ENCODE results near the gene C1orf141.
A peak's percentile ranks its signal among the peaks of the same experiment; 100 is the strongest.
"Not testable (repeated sequence)": the region's sequence is repeated elsewhere in the genome, so short reads cannot be mapped to it uniquely, and the experiment has no call there.

C1orf141 gene

GRCh38 chr1:67134695-67135094 is at the start of gene C1orf141:
TSS of gene C1orf141 (minus strand) at chr1:67134970. CDS start at chr1:67127240, 7,730 bp downstream.
- FAIRE-seq (no peak), DNase-seq (ENCODE audit: insufficient read length, low spot score) (no peak)

GRCh38 chr1:67175530-67176087 is 40.8 kb upstream of the C1orf141 start:
- FAIRE-seq (no peak), DNase-seq (ENCODE audit: insufficient read length, low spot score) (no peak)

GRCh38 chr1:67174716-67175284 is 40.0 kb upstream of the C1orf141 start:
- DNase-seq (ENCODE audit: insufficient read length, low spot score) = no peak
- no peak for FAIRE-seq

- no peak for FAIRE-seq
Measured at GRCh38 chr1:67173988-67174387, 39.2 kb upstream of the C1orf141 start.

GRCh38 chr1:67171978-67172377 is 37.2 kb upstream of the C1orf141 start:
- no peak for FAIRE-seq
- no peak for DNase-seq (ENCODE audit: insufficient read length, low spot score)

More at GRCh38 chr1:67173988-67174387, 39.2 kb upstream of the C1orf141 start:
- DNase-seq (ENCODE audit: insufficient read length, low spot score) = no peak

- FAIRE-seq (no peak), DNase-seq (ENCODE audit: insufficient read length, low spot score) (no peak)
Measured at GRCh38 chr1:67171574-67171955, 36.8 kb upstream of the C1orf141 start.

GRCh38 chr1:67170751-67171573 is 36.2 kb upstream of the C1orf141 start:
- FAIRE-seq (no peak), DNase-seq (ENCODE audit: insufficient read length, low spot score) (no peak)

- no peak for DNase-seq (ENCODE audit: insufficient read length, low spot score)
- no peak for FAIRE-seq
Measured at GRCh38 chr1:67169932-67170331, 35.2 kb upstream of the C1orf141 start.

- FAIRE-seq (no peak), DNase-seq (ENCODE audit: insufficient read length, low spot score) (no peak)
Measured at GRCh38 chr1:67169496-67169895, 34.7 kb upstream of the C1orf141 start.

GRCh38 chr1:67166196-67166595 is 31.4 kb upstream of the C1orf141 start, which contains the start of gene IL23R:
TSS of gene IL23R (plus strand) at chr1:67166454. CDS start at chr1:67168121, 1,667 bp downstream.
- no peak for FAIRE-seq

GRCh38 chr1:67165468-67166041 is 30.8 kb upstream of the C1orf141 start:
- no peak for DNase-seq (ENCODE audit: insufficient read length, low spot score)
- FAIRE-seq = no peak

More at GRCh38 chr1:67166196-67166595, 31.4 kb upstream of the C1orf141 start, which contains the start of gene IL23R:
- DNase-seq (ENCODE audit: insufficient read length, low spot score) = no peak

GRCh38 chr1:67162954-67163353 is 28.2 kb upstream of the C1orf141 start:
- DNase-seq (ENCODE audit: insufficient read length, low spot score) = peak; percentile 2
- no peak for FAIRE-seq

- no peak for FAIRE-seq
- no peak for DNase-seq (ENCODE audit: insufficient read length, low spot score)
Measured at GRCh38 chr1:67159233-67159632, 24.5 kb upstream of the C1orf141 start.

GRCh38 chr1:67158401-67158800 is 23.6 kb upstream of the C1orf141 start:
- FAIRE-seq (no peak), DNase-seq (ENCODE audit: insufficient read length, low spot score) (no peak)

GRCh38 chr1:67150931-67151330 is 16.2 kb upstream of the C1orf141 start:
- DNase-seq (ENCODE audit: insufficient read length, low spot score) = no peak
- no peak for FAIRE-seq

- DNase-seq (ENCODE audit: insufficient read length, low spot score) = peak; percentile 50
Measured at GRCh38 chr1:67149179-67149770, 14.5 kb upstream of the C1orf141 start.

GRCh38 chr1:67148516-67149178 is 13.9 kb upstream of the C1orf141 start:
- FAIRE-seq = no peak
- DNase-seq (ENCODE audit: insufficient read length, low spot score) = no peak

More at GRCh38 chr1:67149179-67149770, 14.5 kb upstream of the C1orf141 start:
- FAIRE-seq = no peak

GRCh38 chr1:67147973-67148372 is 13.2 kb upstream of the C1orf141 start:
- not testable (repeated sequence) for FAIRE-seq; DNase-seq (ENCODE audit: insufficient read length, low spot score)

- DNase-seq (ENCODE audit: insufficient read length, low spot score) (no peak), FAIRE-seq (no peak)
Measured at GRCh38 chr1:67146539-67146938, 11.8 kb upstream of the C1orf141 start.

GRCh38 chr1:67146101-67146500 is 11.3 kb upstream of the C1orf141 start:
- DNase-seq (ENCODE audit: insufficient read length, low spot score) (no peak), FAIRE-seq (no peak)
